ENCODE data around the gene FAM241A.
"Not testable (repeated sequence)": the region's sequence is repeated elsewhere in the genome, so short reads cannot be mapped to it uniquely, and the experiment has no call there.

The FAM241A gene

GRCh38 chr4:112171051-112171763, 26.0 kb downstream of the FAM241A start:
- DNase-seq; intact Hi-C loops (cut with DNase I): not testable (repeated sequence)

- DNase-seq: no peak
- intact Hi-C loops (cut with DNase I): no loop called here
These were observed 26.9 kb downstream of the FAM241A start for GRCh38 chr4:112172180-112172579.

- DNase-seq: no peak
- intact Hi-C loops (cut with DNase I): no loop called here
These were observed 28.6 kb downstream of the FAM241A start for GRCh38 chr4:112173593-112174558.

- intact Hi-C loops (cut with DNase I): no loop called here
- no peak for DNase-seq
These were observed 30.6 kb downstream of the FAM241A start for GRCh38 chr4:112175840-112176239.

GRCh38 chr4:112176596-112176995, 31.3 kb downstream of the FAM241A start:
- intact Hi-C loops (cut with DNase I): no loop called here
- no peak for DNase-seq

- DNase-seq; intact Hi-C loops (cut with DNase I): not testable (repeated sequence)
These were observed 33.5 kb downstream of the FAM241A start for GRCh38 chr4:112178741-112179140.

- DNase-seq: no peak
- intact Hi-C loops (cut with DNase I): no loop called here
These were observed 36.2 kb downstream of the FAM241A start for GRCh38 chr4:112181358-112182000.

- intact Hi-C loops (cut with DNase I): no loop called here
These were observed 37.4 kb downstream of the FAM241A start for GRCh38 chr4:112182604-112183003.

GRCh38 chr4:112183252-112183651, 38.0 kb downstream of the FAM241A start:
- no peak for DNase-seq
- intact Hi-C loops (cut with DNase I): no loop called here

More at GRCh38 chr4:112182604-112183003, 37.4 kb downstream of the FAM241A start:
- DNase-seq: no peak

- intact Hi-C loops (cut with DNase I): no loop called here
These were observed 39.2 kb downstream of the FAM241A start for GRCh38 chr4:112184438-112184837.

GRCh38 chr4:112185334-112185733, 40.1 kb downstream of the FAM241A start:
- intact Hi-C loops (cut with DNase I): no loop called here
- no peak for DNase-seq

More at GRCh38 chr4:112184438-112184837, 39.2 kb downstream of the FAM241A start:
- DNase-seq: no peak

- intact Hi-C loops (cut with DNase I): no loop called here
- no peak for DNase-seq
These were observed 40.8 kb downstream of the FAM241A start for GRCh38 chr4:112185740-112186670.

- DNase-seq: no peak
- intact Hi-C loops (cut with DNase I): loop anchor here (1.0 kb wide), 1 partner anchor 90 kb away; no protein-coding TSS in a partner anchor
These were observed 44.5 kb downstream of the FAM241A start for GRCh38 chr4:112189754-112190153.

GRCh38 chr4:112190684-112191083, 45.4 kb downstream of the FAM241A start:
- intact Hi-C loops (cut with DNase I): no loop called here

GRCh38 chr4:112196461-112196860, 51.2 kb downstream of the FAM241A start:
- DNase-seq: no peak
- intact Hi-C loops (cut with DNase I): no loop called here

More at GRCh38 chr4:112190684-112191083, 45.4 kb downstream of the FAM241A start:
- no peak for DNase-seq

GRCh38 chr4:112199041-112199440, 53.8 kb downstream of the FAM241A start:
- intact Hi-C loops (cut with DNase I): no loop called here
- no peak for DNase-seq

- DNase-seq: no peak
- intact Hi-C loops (cut with DNase I): no loop called here
These were observed 56.8 kb downstream of the FAM241A start for GRCh38 chr4:112201915-112202505.

- no peak for DNase-seq
- intact Hi-C loops (cut with DNase I): no loop called here
These were observed 58.3 kb downstream of the FAM241A start for GRCh38 chr4:112203593-112203992.

- DNase-seq: no peak
- intact Hi-C loops (cut with DNase I): no loop called here
These were observed 61.2 kb downstream of the FAM241A start for GRCh38 chr4:112206431-112206830.

All from posterior cingulate gyrus (tissue), 11 donors.